ENCODE data around the gene ZNF816. TPM values are rescaled to one million over a fixed set of nuclear protein-coding genes. Genes with fewer than 3 reads are reported as not detected.
"Not testable (repeated sequence)": the region's sequence is repeated elsewhere in the genome, so short reads cannot be mapped to it uniquely, and the experiment has no call there.

The ZNF816 gene
- polyA plus RNA-seq, 1 donor from 2014 or later, result 0.10 TPM

- TF ChIP-seq MXI1 (conservative IDR thresholded peaks at IDR 0.05; ENCODE audit: poor library complexity, severe bottlenecking) (no peak), SMC3 (conservative IDR thresholded peaks at IDR 0.05; ENCODE audit: poor library complexity) (no peak), CTCF (IDR thresholded peaks at IDR 0.05; ENCODE audit: poor library complexity, severe bottlenecking) (no peak), RAD21 (conservative IDR thresholded peaks at IDR 0.05) (no peak), REST (IDR thresholded peaks at IDR 0.05; ENCODE audit: borderline replicate concordance) (no peak), TAF1 (IDR thresholded peaks at IDR 0.05; ENCODE audit: low read depth) (no peak), EZH2 (IDR thresholded peaks at IDR 0.05; ENCODE audit: borderline replicate concordance, insufficient read depth, low read length, poor library complexity, severe bottlenecking) (no peak), POLR2AphosphoS5 (IDR thresholded peaks at IDR 0.05) (no peak), EP300 (conservative IDR thresholded peaks at IDR 0.05; ENCODE audit: poor library complexity, severe bottlenecking) (no peak)
- Histone ChIP-seq H3F3A (ENCODE audit: insufficient read depth, low read length, poor library complexity, severe bottlenecking) (no peaks in the 10 kb centered on the region), H3K4me2 (ENCODE audit: low read length) (no peak overlapping the region), H3K27me3 (ENCODE audit: insufficient read depth, low read depth, low read length) (peaks cover 1% of the 10 kb centered on the region), H3K9me2 (ENCODE audit: insufficient read depth, low read length) (no peaks in the 10 kb centered on the region), H3K79me2 (replicated peaks; ENCODE audit: insufficient read depth, low read length) (no peaks in the 10 kb centered on the region), H3K36me3 (ENCODE audit: insufficient read depth, low read length) (no peaks in the 10 kb centered on the region), H3K9ac (ENCODE audit: low read length) (no peak overlapping the region), H4K20me1 (ENCODE audit: insufficient read depth) (no peaks in the 10 kb centered on the region), H3K9me3 (ENCODE audit: low read length) (no peaks in the 10 kb centered on the region), H3K27ac (ENCODE audit: low read length) (no peak overlapping the region), H3K4me3 (ENCODE audit: low read length) (no peak overlapping the region), H2AFZ (ENCODE audit: low read depth, low read length) (no peak overlapping the region)
Observed at GRCh38 chr19:52917531-52917930, 45.1 kb downstream of the ZNF816 start.

- no peak overlapping the region for H3K4me3 ChIP-seq (ENCODE audit: low read length)
- H2AFZ ChIP-seq (ENCODE audit: low read depth, low read length), result no peak overlapping the region
- no peaks in the 10 kb centered on the region for H3F3A ChIP-seq (ENCODE audit: insufficient read depth, low read length, poor library complexity, severe bottlenecking)
- no peak overlapping the region for H3K9ac ChIP-seq (ENCODE audit: low read length)
- no peaks in the 10 kb centered on the region for H4K20me1 ChIP-seq (ENCODE audit: insufficient read depth)
- H3K36me3 ChIP-seq (ENCODE audit: insufficient read depth, low read length), result no peaks in the 10 kb centered on the region
- H3K4me2 ChIP-seq (ENCODE audit: low read length), result no peak overlapping the region
- H3K9me2 ChIP-seq (ENCODE audit: insufficient read depth, low read length), result no peaks in the 10 kb centered on the region
- H3K79me2 ChIP-seq (replicated peaks; ENCODE audit: insufficient read depth, low read length), result no peaks in the 10 kb centered on the region
- H3K27ac ChIP-seq (ENCODE audit: low read length), result no peak overlapping the region
- no peaks in the 10 kb centered on the region for H3K9me3 ChIP-seq (ENCODE audit: low read length)
- TF ChIP-seq TAF1 (IDR thresholded peaks at IDR 0.05; ENCODE audit: low read depth) (no peak), POLR2AphosphoS5 (IDR thresholded peaks at IDR 0.05) (no peak), EP300 (conservative IDR thresholded peaks at IDR 0.05; ENCODE audit: poor library complexity, severe bottlenecking) (no peak), RAD21 (conservative IDR thresholded peaks at IDR 0.05) (no peak), REST (IDR thresholded peaks at IDR 0.05; ENCODE audit: borderline replicate concordance) (no peak), MXI1 (conservative IDR thresholded peaks at IDR 0.05; ENCODE audit: poor library complexity, severe bottlenecking) (no peak), EZH2 (IDR thresholded peaks at IDR 0.05; ENCODE audit: borderline replicate concordance, insufficient read depth, low read length, poor library complexity, severe bottlenecking) (no peak), CTCF (IDR thresholded peaks at IDR 0.05; ENCODE audit: poor library complexity, severe bottlenecking) (no peak), SMC3 (conservative IDR thresholded peaks at IDR 0.05; ENCODE audit: poor library complexity) (no peak)
- H3K27me3 ChIP-seq (ENCODE audit: insufficient read depth, low read depth, low read length), result no peaks in the 10 kb centered on the region
Observed at GRCh38 chr19:52910648-52911047, 52.0 kb downstream of the ZNF816 start.

GRCh38 chr19:52904052-52904780 lies 58.5 kb downstream of the ZNF816 start:
- H3K79me2 ChIP-seq (replicated peaks; ENCODE audit: insufficient read depth, low read length); H3K4me2 ChIP-seq (ENCODE audit: low read length); H3K9me2 ChIP-seq (ENCODE audit: insufficient read depth, low read length); H3K9me3 ChIP-seq (ENCODE audit: low read length); H3K27me3 ChIP-seq (ENCODE audit: insufficient read depth, low read depth, low read length); H3K27ac ChIP-seq (ENCODE audit: low read length); H3K9ac ChIP-seq (ENCODE audit: low read length); H2AFZ ChIP-seq (ENCODE audit: low read depth, low read length); H3F3A ChIP-seq (ENCODE audit: insufficient read depth, low read length, poor library complexity, severe bottlenecking); H3K4me3 ChIP-seq (ENCODE audit: low read length); H3K36me3 ChIP-seq (ENCODE audit: insufficient read depth, low read length); H4K20me1 ChIP-seq (ENCODE audit: insufficient read depth): not testable (repeated sequence)
